Amygdala (tissue), 56 donors: ENCODE results near the gene ZBED5.
A peak's percentile ranks its signal among the peaks of the same experiment; 100 is the strongest.

Experiments used
- DNase-seq, 56 donors: peaks; one replicate each; lab custom pipeline; 2025; lab: John Stamatoyannopoulos, UW

The ZBED5 gene

GRCh38 chr11:10881892-10882291 is 24.0 kb upstream of the ZBED5 start:
- no peak for DNase-seq

- DNase-seq = no peak
Observed at GRCh38 chr11:10878408-10879214, 20.8 kb upstream of the ZBED5 start.

GRCh38 chr11:10876158-10876557 is 18.3 kb upstream of the ZBED5 start:
- DNase-seq = no peak

GRCh38 chr11:10875430-10876021 is 17.7 kb upstream of the ZBED5 start:
- DNase-seq = no peak

GRCh38 chr11:10872097-10872496 is 14.2 kb upstream of the ZBED5 start:
- no peak for DNase-seq

GRCh38 chr11:10868352-10868751 is 10.5 kb upstream of the ZBED5 start:
- no peak for DNase-seq

GRCh38 chr11:10866893-10867331 is 9.1 kb upstream of the ZBED5 start:
- DNase-seq = no peak

GRCh38 chr11:10865837-10866270 is 8.0 kb upstream of the ZBED5 start:
- no peak for DNase-seq

GRCh38 chr11:10864688-10865087 is 6.8 kb upstream of the ZBED5 start:
- DNase-seq = no peak

GRCh38 chr11:10862446-10862845 is 4.6 kb upstream of the ZBED5 start:
- no peak for DNase-seq

- DNase-seq = no peak
Observed at GRCh38 chr11:10861799-10862198, 3.9 kb upstream of the ZBED5 start.

GRCh38 chr11:10861047-10861446 is 3.2 kb upstream of the ZBED5 start:
- DNase-seq = no peak

- peak in 53 of 56 donors; percentile 7 to 89 (median 69) for DNase-seq
Observed at GRCh38 chr11:10858439-10859325, 829 bp upstream of the ZBED5 start.

GRCh38 chr11:10857459-10857708 is 469 bp downstream of the ZBED5 start:
- DNase-seq = peak in 8 of 56 donors; percentile 30 to 73 (median 56)

- peak in 10 of 56 donors; percentile 4 to 63 (median 48) for DNase-seq
Observed at GRCh38 chr11:10856689-10857458, 979 bp downstream of the ZBED5 start.

GRCh38 chr11:10855295-10855694 is 2.6 kb downstream of the ZBED5 start:
- DNase-seq = no peak

GRCh38 chr11:10847960-10848860 is 9.6 kb downstream of the ZBED5 start:
- no peak for DNase-seq

GRCh38 chr11:10846660-10847059 is 11.2 kb downstream of the ZBED5 start:
- no peak for DNase-seq

- no peak for DNase-seq
Observed at GRCh38 chr11:10845589-10845988, 12.3 kb downstream of the ZBED5 start.
